Mesendoderm (in vitro differentiated cells): ENCODE results near the gene NUMB.

Source experiments
- DNase-seq: peaks from one replicate; pipeline ENCODE4 v3.0.0; 2013
- H2AK5ac ChIP-seq: 2 replicates; pipeline ENCODE4 v1.6.1; 2013; ENCODE audit warnings: low read length, inconsistent platforms
- H2BK120ac ChIP-seq: 2 replicates; pipeline ENCODE4 v1.6.1; 2013; ENCODE audit warnings: low read depth, mild to moderate bottlenecking, low read length, moderate library complexity, mixed read lengths
- H2BK15ac ChIP-seq: replicated peaks from 2 replicates; pipeline ENCODE4 v1.6.1; 2013; ENCODE audit warnings: low read depth, mild to moderate bottlenecking, moderate library complexity
- H2BK5ac ChIP-seq: 2 replicates; pipeline ENCODE4 v1.6.1; 2013; ENCODE audit warnings: low read length, inconsistent platforms
- H3K18ac ChIP-seq: 2 replicates; pipeline ENCODE4 v1.6.1; 2013; ENCODE audit warnings: mild to moderate bottlenecking, low read length, mixed read lengths
- H3K23ac ChIP-seq: one replicate; pipeline ENCODE4 v1.6.1; 2013; ENCODE audit warnings: low read length
- H3K27ac ChIP-seq: 2 replicates; pipeline ENCODE4 v1.5.1; 2013; ENCODE audit warnings: low read depth, mild to moderate bottlenecking, inconsistent platforms, low read length, moderate library complexity
- H3K27me3 ChIP-seq: 2 replicates; pipeline ENCODE4 v1.6.1; 2013; ENCODE audit warnings: low read length, control low read depth, mild to moderate bottlenecking, inconsistent platforms; ENCODE audit not compliant: insufficient read depth, poor library complexity
- H3K36me3 ChIP-seq: 2 replicates; pipeline ENCODE4 v1.6.1; 2013; ENCODE audit warnings: low read length, inconsistent platforms; ENCODE audit not compliant: control insufficient read depth, insufficient read depth
- H3K4ac ChIP-seq: one replicate; pipeline ENCODE4 v1.6.1; 2013; ENCODE audit warnings: low read depth, mild to moderate bottlenecking, low read length, moderate library complexity
- H3K4me1 ChIP-seq: 2 replicates; pipeline ENCODE4 v1.6.1; 2013; ENCODE audit warnings: low read depth, low read length, inconsistent platforms; ENCODE audit not compliant: control insufficient read depth
- H3K4me2 ChIP-seq: 2 replicates; pipeline ENCODE4 v1.6.1; 2013; ENCODE audit warnings: low read length
- H3K4me3 ChIP-seq: 2 replicates; pipeline ENCODE4 v1.5.1; 2013; ENCODE audit warnings: mild to moderate bottlenecking, low read length
- H3K56ac ChIP-seq: one replicate; pipeline ENCODE4 v1.6.1; 2013; ENCODE audit warnings: low read length
- H3K79me1 ChIP-seq: 2 replicates; pipeline ENCODE4 v1.6.1; 2013; ENCODE audit warnings: low read length, inconsistent platforms
- H3K79me2 ChIP-seq: 2 replicates; pipeline ENCODE4 v1.6.1; 2013; ENCODE audit warnings: mild to moderate bottlenecking, low read length; ENCODE audit not compliant: control insufficient read depth, insufficient read depth
- H3K9ac ChIP-seq: 2 replicates; pipeline ENCODE4 v1.6.1; 2013; ENCODE audit warnings: low read length, inconsistent platforms
- H4K5ac ChIP-seq: one replicate; pipeline ENCODE4 v1.6.1; 2013; ENCODE audit warnings: low read length
- H4K8ac ChIP-seq: one replicate; pipeline ENCODE4 v1.6.1; 2013; ENCODE audit warnings: low read depth, mild to moderate bottlenecking, control low read depth, low read length, moderate library complexity
- WGBS: extraction: QIAGEN DNeasy Blood & Tissue Kit; methylation state at CpG from one replicate; pipeline ENCODE4 v1.1.7; 2013; ENCODE audit warnings: low lambda C conversion rate, missing lambda C conversion rate; ENCODE audit not compliant: insufficient coverage; ENCODE audit errors: extremely low coverage; 5-methylcytosine and 5-hydroxymethylcytosine counted together

The NUMB gene

GRCh38 chr14:73339846-73340595 lies 118.3 kb downstream of the NUMB start:
- Histone ChIP-seq H3K79me2 (no peaks in the 10 kb centered on the region), H3K9ac (no peak overlapping the region), H3K27me3 (no peaks in the 10 kb centered on the region), H2BK5ac (peak overlapping the region; percentile 69), H4K8ac (no peak overlapping the region), H3K4me1 (peaks cover 4% of the 10 kb centered on the region), H2BK120ac (no peak overlapping the region), H2BK15ac (no peak overlapping the region), H4K5ac (no peak overlapping the region), H3K4me2 (no peak overlapping the region), H3K36me3 (no peaks in the 10 kb centered on the region), H2AK5ac (no peak overlapping the region), H3K4ac (no peak overlapping the region), H3K4me3 (no peak overlapping the region), H3K23ac (no peak overlapping the region), H3K56ac (peak overlapping the region; percentile 18), H3K79me1 (peaks cover 1% of the 10 kb centered on the region), H3K18ac (no peak overlapping the region), H3K27ac (no peak overlapping the region)
- no CpG with 5 or more reads among the region's 6 CpGs for WGBS
- peak; percentile 92 for DNase-seq

DNA sequence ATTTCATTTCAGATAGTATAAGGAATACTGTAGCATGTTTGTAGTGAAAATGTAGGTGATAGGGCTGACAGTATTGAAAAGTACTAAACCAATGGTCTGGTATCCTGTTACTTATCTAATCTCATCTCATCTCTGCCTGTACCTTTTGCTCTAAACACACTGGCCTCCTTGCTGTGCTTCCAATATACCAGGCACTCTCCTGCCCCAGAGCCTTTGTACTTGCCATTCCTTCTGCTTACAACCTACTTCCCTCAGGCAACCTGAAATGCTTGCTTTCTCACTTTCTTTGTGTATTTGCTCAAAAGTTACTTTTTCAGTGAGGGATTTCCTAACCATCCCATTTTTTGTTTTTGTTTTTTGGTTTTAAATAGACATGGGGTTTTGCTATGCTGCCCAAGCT lies 119.1 kb downstream of the NUMB start:
- Histone ChIP-seq H2BK120ac (no peak overlapping the region), H4K5ac (no peak overlapping the region)
- DNase-seq, result peak; percentile 44

GRCh38 chr14:73338551-73338950 lies 119.8 kb downstream of the NUMB start:
- no peak overlapping the region for H3K4me3 ChIP-seq
- no CpG with 5 or more reads among the region's 1 CpG for WGBS
- no peak overlapping the region for H2BK5ac ChIP-seq
- no peak overlapping the region for H3K4ac ChIP-seq
- no peak for DNase-seq
- H3K56ac ChIP-seq, result no peak overlapping the region
- no peak overlapping the region for H3K18ac ChIP-seq
- H3K9ac ChIP-seq, result no peak overlapping the region
- no peak overlapping the region for H3K27ac ChIP-seq
- no peak overlapping the region for H2BK120ac ChIP-seq
- H2AK5ac ChIP-seq, result no peak overlapping the region
- H4K8ac ChIP-seq, result no peak overlapping the region
- H3K79me1 ChIP-seq, result peaks cover 1% of the 10 kb centered on the region
- H2BK15ac ChIP-seq, result no peak overlapping the region
- no peaks in the 10 kb centered on the region for H3K27me3 ChIP-seq
- no peaks in the 10 kb centered on the region for H3K79me2 ChIP-seq
- peaks cover 4% of the 10 kb centered on the region for H3K4me1 ChIP-seq
- no peak overlapping the region for H3K4me2 ChIP-seq
- H4K5ac ChIP-seq, result no peak overlapping the region
- no peak overlapping the region for H3K23ac ChIP-seq
- H3K36me3 ChIP-seq, result no peaks in the 10 kb centered on the region

More for the DNA sequence above, 119.1 kb downstream of the NUMB start:
- Histone ChIP-seq H3K56ac (no peak overlapping the region), H3K4me3 (no peak overlapping the region), H4K8ac (no peak overlapping the region), H3K27me3 (no peaks in the 10 kb centered on the region), H3K36me3 (no peaks in the 10 kb centered on the region), H3K79me1 (peaks cover 1% of the 10 kb centered on the region), H3K4ac (no peak overlapping the region), H3K4me2 (no peak overlapping the region), H3K4me1 (peaks cover 4% of the 10 kb centered on the region), H2BK15ac (no peak overlapping the region), H3K79me2 (no peaks in the 10 kb centered on the region), H3K23ac (no peak overlapping the region), H3K18ac (no peak overlapping the region), H3K9ac (no peak overlapping the region), H2AK5ac (no peak overlapping the region), H2BK5ac (no peak overlapping the region), H3K27ac (no peak overlapping the region)

DNA sequence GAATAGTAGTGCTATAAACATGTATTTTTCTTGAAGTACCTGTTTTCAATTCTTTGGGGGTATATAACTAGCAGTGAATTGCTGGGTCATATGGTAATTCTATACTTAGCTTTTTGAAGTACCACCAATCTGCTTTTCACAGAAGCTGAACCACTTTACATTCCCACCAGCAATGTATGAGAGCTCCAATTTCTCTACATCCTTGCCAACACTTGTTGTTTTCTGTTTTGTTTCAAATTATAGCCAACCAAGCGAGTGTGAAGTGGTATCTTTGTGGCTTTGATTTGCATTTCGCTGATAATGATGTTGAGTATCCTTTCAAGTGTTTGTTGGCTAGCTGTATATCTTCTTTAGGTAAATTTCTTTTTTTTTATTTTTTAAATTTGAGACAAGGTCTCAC lies 125.3 kb downstream of the NUMB start:
- Histone ChIP-seq H3K4ac (no peak overlapping the region), H3K79me2 (no peaks in the 10 kb centered on the region), H2BK15ac (no peak overlapping the region), H2BK5ac (no peak overlapping the region), H4K8ac (no peak overlapping the region), H3K79me1 (no peaks in the 10 kb centered on the region), H4K5ac (no peak overlapping the region), H2BK120ac (no peak overlapping the region), H3K36me3 (no peaks in the 10 kb centered on the region), H3K4me2 (no peak overlapping the region), H3K23ac (no peak overlapping the region), H3K9ac (no peak overlapping the region), H3K27ac (no peak overlapping the region), H3K27me3 (no peaks in the 10 kb centered on the region), H3K4me3 (no peak overlapping the region), H3K18ac (no peak overlapping the region), H3K56ac (no peak overlapping the region), H2AK5ac (no peak overlapping the region), H3K4me1 (no peaks in the 10 kb centered on the region)
- no peak for DNase-seq
- WGBS, result no CpG with 5 or more reads among the region's 2 CpGs

DNA sequence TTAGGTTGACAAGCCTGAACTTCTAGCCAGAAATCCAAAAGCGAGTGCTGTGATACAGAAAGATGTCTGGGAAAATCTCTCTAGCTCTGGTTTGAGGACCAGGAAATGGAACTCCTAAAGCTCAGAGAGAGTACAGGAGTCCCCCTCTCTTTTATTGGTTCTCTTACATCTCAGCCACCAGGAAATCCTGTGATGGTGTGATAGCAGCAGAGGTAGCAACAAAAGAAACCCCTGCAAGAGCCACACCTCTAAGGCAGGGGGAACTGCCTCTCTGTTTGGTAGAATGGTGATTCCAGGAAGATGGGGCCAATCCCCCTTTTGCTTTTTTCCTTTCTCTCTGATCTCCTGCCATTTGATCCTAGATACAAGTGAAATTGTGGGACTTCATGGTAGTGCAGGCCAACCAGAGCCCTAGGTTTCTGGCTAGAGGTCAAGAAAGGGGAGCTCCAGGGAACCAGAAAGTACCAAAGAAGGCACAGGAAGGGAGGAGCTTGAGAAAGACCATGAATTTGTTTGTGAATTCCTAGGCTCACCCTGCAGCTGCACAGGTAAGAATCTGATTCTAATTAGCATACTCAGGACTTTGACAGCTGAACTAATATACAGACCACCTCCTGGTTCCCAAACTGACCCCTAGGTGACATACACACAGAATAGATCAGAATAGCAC lies 132.6 kb downstream of the NUMB start:
- H2BK15ac ChIP-seq, result no peak overlapping the region
- no peak overlapping the region for H2BK120ac ChIP-seq
- H3K56ac ChIP-seq, result peak overlapping the region; percentile 25
- H2AK5ac ChIP-seq, result no peak overlapping the region
- H3K4me2 ChIP-seq, result no peak overlapping the region
- no peak overlapping the region for H4K8ac ChIP-seq
- peak; percentile 36 for DNase-seq
- H4K5ac ChIP-seq, result no peak overlapping the region
- no peak overlapping the region for H3K4me3 ChIP-seq
- no peaks in the 10 kb centered on the region for H3K36me3 ChIP-seq
- H3K27ac ChIP-seq, result no peak overlapping the region
- H3K23ac ChIP-seq, result no peak overlapping the region
- no peaks in the 10 kb centered on the region for H3K79me1 ChIP-seq
- no peak overlapping the region for H3K18ac ChIP-seq
- no CpG with 5 or more reads among the region's 1 CpG for WGBS
- H3K27me3 ChIP-seq, result no peaks in the 10 kb centered on the region
- H3K4me1 ChIP-seq, result peaks cover 8% of the 10 kb centered on the region
- H3K9ac ChIP-seq, result no peak overlapping the region
- no peak overlapping the region for H3K4ac ChIP-seq
- H3K79me2 ChIP-seq, result no peaks in the 10 kb centered on the region
- H2BK5ac ChIP-seq, result peak overlapping the region; percentile 14
